GM12878 (cell line): Measurements from ENCODE around the gene CD244.

Source experiments
- EP300 ChIP-seq, 2 experiments: fragments of 150-350 bp in 1 of 2; IDR thresholded peaks; 2 replicates each; pipeline ENCODE4 v1.6.1; 2011 to 2012; ENCODE audit warnings: low read depth in 2 of 2, low read length in 2 of 2, borderline replicate concordance in 1 of 2, improper control_type of control experiment in 1 of 2, inconsistent platforms in 1 of 2; ENCODE audit not compliant: control insufficient read depth in 1 of 2
- ZSCAN29 ChIP-seq: fragments of 450-650 bp; IDR thresholded peaks from 2 replicates; pipeline ENCODE4 v1.6.1; 2017; ENCODE audit warnings: mild to moderate bottlenecking, moderate library complexity
- TF ChIP-seq, protein P1 (sequence below), 3 experiments: IDR thresholded peaks in 2 of 3; conservative IDR thresholded peaks in 1 of 3; 2 replicates each; pipeline ENCODE4 v1.5.1; 2011; ENCODE audit warnings: low read depth in 3 of 3, low read length in 3 of 3, mild to moderate bottlenecking in 3 of 3, control low read depth in 2 of 3, moderate library complexity in 2 of 3, inconsistent platforms in 1 of 3, mixed read lengths in 1 of 3; ENCODE audit not compliant: control insufficient read depth in 2 of 3, insufficient read depth in 1 of 3; ENCODE audit errors: extremely low read depth in 1 of 3

GRCh38 chr1:160911925-160912324 is 49.2 kb upstream of the CD244 start:
- TF ChIP-seq, protein P1, sequence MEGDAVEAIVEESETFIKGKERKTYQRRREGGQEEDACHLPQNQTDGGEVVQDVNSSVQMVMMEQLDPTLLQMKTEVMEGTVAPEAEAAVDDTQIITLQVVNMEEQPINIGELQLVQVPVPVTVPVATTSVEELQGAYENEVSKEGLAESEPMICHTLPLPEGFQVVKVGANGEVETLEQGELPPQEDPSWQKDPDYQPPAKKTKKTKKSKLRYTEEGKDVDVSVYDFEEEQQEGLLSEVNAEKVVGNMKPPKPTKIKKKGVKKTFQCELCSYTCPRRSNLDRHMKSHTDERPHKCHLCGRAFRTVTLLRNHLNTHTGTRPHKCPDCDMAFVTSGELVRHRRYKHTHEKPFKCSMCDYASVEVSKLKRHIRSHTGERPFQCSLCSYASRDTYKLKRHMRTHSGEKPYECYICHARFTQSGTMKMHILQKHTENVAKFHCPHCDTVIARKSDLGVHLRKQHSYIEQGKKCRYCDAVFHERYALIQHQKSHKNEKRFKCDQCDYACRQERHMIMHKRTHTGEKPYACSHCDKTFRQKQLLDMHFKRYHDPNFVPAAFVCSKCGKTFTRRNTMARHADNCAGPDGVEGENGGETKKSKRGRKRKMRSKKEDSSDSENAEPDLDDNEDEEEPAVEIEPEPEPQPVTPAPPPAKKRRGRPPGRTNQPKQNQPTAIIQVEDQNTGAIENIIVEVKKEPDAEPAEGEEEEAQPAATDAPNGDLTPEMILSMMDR (IDR thresholded peaks at IDR 0.05 in 2 of 3, conservative IDR thresholded peaks at IDR 0.05 in 1 of 3; ENCODE audit: control insufficient read depth in 2 of 3, extremely low read depth in 1 of 3, insufficient read depth in 1 of 3, low read depth in 3 of 3, low read length in 3 of 3) = no peak
- no peak for TF ChIP-seq EP300 (IDR thresholded peaks at IDR 0.05; ENCODE audit: borderline replicate concordance in 1 of 2, control insufficient read depth in 1 of 2, low read depth in 2 of 2, low read length in 2 of 2)
- TF ChIP-seq ZSCAN29 = no peak
